Panc1 (cell line): Measurements from ENCODE around the gene KLHL30. TPM values are rescaled to one million over a fixed set of nuclear protein-coding genes. Genes with fewer than 3 reads are reported as not detected.
A peak's percentile ranks its signal among the peaks of the same experiment; 100 is the strongest.

Experiments used
- ATAC-seq: fragments of 200-7000 bp; cut with Tn5 transposase; 2 replicates; pipeline ENCODE4 v1.9.1; 2020; ENCODE audit warnings: mild to moderate bottlenecking, moderate library complexity
- BruUV-seq: library from RNA; stranded (reverse); fragments of 400-500 nt; replicated peaks from 2 replicates; lab custom pipeline; 2021; lab: Mats Ljungman, UMichigan
- CTCF ChIA-PET: fragments of 300-600 bp; sonication (Branson Sonifier 250); formaldehyde crosslinking; loops from one replicate; lab custom pipeline; 2022; ENCODE audit warnings: antibody characterized with exemption; lab: Charles Lee
- POLR2A ChIA-PET: fragments of 300-600 bp; sonication (Branson Sonifier 250); formaldehyde crosslinking; loops from one replicate; lab custom pipeline; 2022; ENCODE audit warnings: antibody characterized with exemption; lab: Charles Lee
- DNase-seq: peaks from one replicate; pipeline ENCODE4 v3.0.0-alpha.2; 2010; ENCODE audit warnings: low read depth, low spot score
- H3K27ac ChIP-seq: 2 replicates; pipeline ENCODE4 v1.5.1; 2011; ENCODE audit warnings: mild to moderate bottlenecking, low read length, inconsistent platforms
- H3K27me3 ChIP-seq: fragments of 200-500 bp; sonication (Bioruptor generic); 2 replicates; pipeline ENCODE4 v1.6.0; 2014; ENCODE audit warnings: low read length, inconsistent platforms; ENCODE audit not compliant: control insufficient read depth, insufficient read depth
- H3K36me3 ChIP-seq: fragments of 200-500 bp; sonication (Bioruptor generic); 2 replicates; pipeline ENCODE4 v1.5.1; 2014; ENCODE audit warnings: inconsistent platforms, mild to moderate bottlenecking, low read length, moderate library complexity; ENCODE audit not compliant: control insufficient read depth, insufficient read depth
- H3K4me1 ChIP-seq: 2 replicates; pipeline ENCODE4 v1.5.1; 2011; ENCODE audit warnings: inconsistent platforms, mild to moderate bottlenecking, low read length, moderate library complexity; ENCODE audit not compliant: control insufficient read depth, insufficient read depth
- H3K4me3 ChIP-seq, 2 experiments: 2 replicates each; pipeline ENCODE4 v1.5.1; 2011 to 2012; ENCODE audit warnings: low read depth in 2 of 2, low read length in 2 of 2, mild to moderate bottlenecking in 2 of 2, inconsistent platforms in 1 of 2, moderate library complexity in 1 of 2
- H3K9me3 ChIP-seq: fragments of 200-500 bp; sonication (Bioruptor generic); 2 replicates; pipeline ENCODE4 v1.5.1; 2014; ENCODE audit warnings: low read depth, mild to moderate bottlenecking, inconsistent platforms, low read length, moderate library complexity; ENCODE audit not compliant: control insufficient read depth, insufficient read depth
- CTCF ChIP-seq: fragments of 450-650 bp; IDR thresholded peaks from 2 replicates; pipeline ENCODE4 v1.5.1; 2017; ENCODE audit warnings: mild to moderate bottlenecking
- POLR2AphosphoS5 ChIP-seq: IDR thresholded peaks from 2 replicates; pipeline ENCODE4 v1.6.1; 2012; ENCODE audit warnings: mild to moderate bottlenecking, low read depth, low read length, moderate library complexity
- REST ChIP-seq, 2 experiments: IDR thresholded peaks; 2 replicates each; pipeline ENCODE4 v1.6.1; 2011 to 2012; ENCODE audit warnings: low read depth in 2 of 2, control low read depth in 1 of 2, low read length in 1 of 2, mild to moderate bottlenecking in 1 of 2, moderate library complexity in 1 of 2; ENCODE audit not compliant: insufficient read depth in 1 of 2
- SIN3A ChIP-seq: IDR thresholded peaks from 2 replicates; pipeline ENCODE4 v1.6.1; 2012; ENCODE audit warnings: low read depth, mild to moderate bottlenecking, low read length, moderate library complexity, borderline replicate concordance; ENCODE audit not compliant: insufficient read depth
- TCF7L2 ChIP-seq: IDR thresholded peaks from 2 replicates; pipeline ENCODE4 v1.6.1; 2011; ENCODE audit warnings: mild to moderate bottlenecking, low read depth, low read length, inconsistent platforms
- in situ Hi-C: cut with HindIII; loops from 2 replicates; pipeline ENCODE4 v1.10.0; 2016; ENCODE audit warnings: low sequenced_read_pairs, low pct_unique_long_range_greater_than_20kb
- intact Hi-C: fragments of 100-400 bp; cut with micrococcal nuclease; formaldehyde crosslinking; loops from one replicate; pipeline ENCODE4 v1.10.0; 2022; ENCODE audit not compliant: unreplicated experiment
- total RNA-seq: library from RNA; stranded (reverse); gene quantifications from one replicate; pipeline ENCODE4 v1.2.1, GENCODE V29; 2021; ENCODE audit not compliant: unreplicated experiment

KLHL30 gene
- total RNA-seq, 1 experiment from 2014 or later: 0.26 TPM

GRCh38 chr2:238142382-238143205 lies 4.1 kb downstream of the KLHL30 start:
- intact Hi-C loops: no loop called here
- BruUV-seq: no TSS peak

GRCh38 chr2:238143239-238143951 lies 4.9 kb downstream of the KLHL30 start:
- no peak overlapping the region for H3K4me3 ChIP-seq
- in situ Hi-C loops (no loop called here), intact Hi-C loops (no loop called here)
- no peaks in the 10 kb centered on the region for H3K9me3 ChIP-seq
- ChIA-PET POLR2A (no interaction called here), CTCF (no interaction called here)
- no peaks in the 10 kb centered on the region for H3K27me3 ChIP-seq
- H3K36me3 ChIP-seq: no peaks in the 10 kb centered on the region
- no peak overlapping the region for H3K27ac ChIP-seq
- H3K4me1 ChIP-seq: peaks cover 35% of the 10 kb centered on the region
- TF ChIP-seq POLR2AphosphoS5: no peak
- TF ChIP-seq SIN3A: no peak
- TF ChIP-seq CTCF: no peak
- no peak for TF ChIP-seq REST (IDR thresholded peaks at IDR 0.05; ENCODE audit: insufficient read depth in 1 of 2, low read depth in 2 of 2, low read length in 1 of 2)
- TF ChIP-seq TCF7L2: no peak
- DNase-seq (peak; percentile 38), ATAC-seq (peak; percentile 52)
- BruUV-seq: no TSS peak

More at GRCh38 chr2:238142382-238143205, 4.1 kb downstream of the KLHL30 start:
- Histone ChIP-seq H3K36me3 (no peaks in the 10 kb centered on the region), H3K27ac (peak overlapping the region; percentile 69), H3K4me3 (no peak overlapping the region), H3K27me3 (no peaks in the 10 kb centered on the region), H3K9me3 (no peaks in the 10 kb centered on the region), H3K4me1 (peaks cover 35% of the 10 kb centered on the region)
- ATAC-seq: peak; percentile 54
- ChIA-PET POLR2A (interaction anchor here (0.7 kb wide), 1 partner anchor 26 kb away, joined by 3 read pairs; no protein-coding TSS in a partner anchor), CTCF (no interaction called here)
- DNase-seq: no peak
- TF ChIP-seq TCF7L2 (no peak), SIN3A (no peak)
- in situ Hi-C loops: no loop called here
